Tibial nerve (tissue), 4 donors: ENCODE data around the gene CDH11. TPM values are rescaled to one million over a fixed set of nuclear protein-coding genes. Genes with fewer than 3 reads are reported as not detected.

Source experiments
- DNase-seq, 2 donors: peaks; one replicate each; pipeline ENCODE4 v3.0.0-alpha.2; 2019; ENCODE audit warnings: low spot score in 2 of 2
- H3K27ac ChIP-seq, 4 donors: fragments of 200-600 bp; sonication (generic) in 3 of 4; one replicate each; pipeline ENCODE4 v1.5.1; 2017 to 2019; ENCODE audit warnings: mild to moderate bottlenecking in 1 of 4
- H3K27me3 ChIP-seq, 2 donors: fragments of 200-600 bp; sonication (generic) in 1 of 2; one replicate each; pipeline versions ENCODE4 v1.5.1 to v1.6.0; 2017 to 2019
- H3K36me3 ChIP-seq, 3 donors: fragments of 200-600 bp; sonication (generic); one replicate each; pipeline ENCODE4 v1.5.1; 2018 to 2019
- H3K4me1 ChIP-seq, 4 donors: fragments of 200-600 bp; sonication (generic) in 3 of 4; one replicate each; pipeline ENCODE4 v1.5.1; 2017 to 2019
- H3K4me3 ChIP-seq, 4 donors: fragments of 200-600 bp; sonication (generic) in 3 of 4; one replicate each; pipeline ENCODE4 v1.5.1; 2017 to 2019; ENCODE audit warnings: mild to moderate bottlenecking in 1 of 4, moderate library complexity in 1 of 4
- H3K9me3 ChIP-seq, 4 donors: fragments of 200-600 bp; sonication (generic) in 3 of 4; one replicate each; pipeline ENCODE4 v1.5.1; 2017 to 2019
- CTCF ChIP-seq, 5 experiments: fragments of 200-600 bp in 3 of 5; fragments of 450-650 bp in 2 of 5; sonication (generic) in 3 of 5; IDR thresholded peaks; one replicate each; pipeline ENCODE4 v1.5.1; 2016 to 2019; ENCODE audit warnings: antibody characterized with exemption in 5 of 5, mild to moderate bottlenecking in 3 of 5, moderate library complexity in 2 of 5
- EP300 ChIP-seq, 2 donors: sonication (generic); formaldehyde crosslinking; IDR thresholded peaks; one replicate each; pipeline ENCODE4 v1.6.1; 2017; ENCODE audit warnings: antibody characterized with exemption in 2 of 2, mild to moderate bottlenecking in 1 of 2
- POLR2A ChIP-seq, 2 donors: fragments of 450-650 bp; IDR thresholded peaks; one replicate each; pipeline ENCODE4 v1.6.1; 2017; ENCODE audit warnings: antibody characterized with exemption in 2 of 2, mild to moderate bottlenecking in 2 of 2, moderate library complexity in 2 of 2
- WGBS, 2 donors: methylation state at CpG; one replicate each; pipeline ENCODE4 v1.1.5; 2018; 5-methylcytosine and 5-hydroxymethylcytosine counted together
- total RNA-seq, 4 donors: library from RNA; depleted of rRNA; stranded (reverse); fragments of >200 nt; gene quantifications; one replicate each; pipeline ENCODE4 v1.1.0, GENCODE V29; 2016

The CDH11 gene
- total RNA-seq, 4 donors from 2014 or later = 72.6 to 265 (median 98.1) TPM

GRCh38 chr16:65059406-65059980 is 62.4 kb downstream of the CDH11 start:
- H3K27ac ChIP-seq = peak overlapping the region in 2 of 4 donors; percentile 40 to 58
- TF ChIP-seq POLR2A (IDR thresholded peaks at IDR 0.05) (no peak), EP300 (IDR thresholded peaks at IDR 0.05) (peak in 1 of 2 donors; percentile 49)

GRCh38 chr16:65057184-65057583 is 64.7 kb downstream of the CDH11 start:
- no peak for TF ChIP-seq CTCF (IDR thresholded peaks at IDR 0.05)
- TF ChIP-seq POLR2A (IDR thresholded peaks at IDR 0.05) = no peak
- TF ChIP-seq EP300 (IDR thresholded peaks at IDR 0.05) = no peak
- WGBS, 2 donors = 89 to 93% methylated on average over 3 of the region's 3 CpGs
- Histone ChIP-seq H3K4me1 (peaks cover 0 to 30% (median 7%) of the 10 kb centered on the region in 4 donors), H3K27me3 (no peaks in the 10 kb centered on the region), H3K9me3 (no peaks in the 10 kb centered on the region), H3K36me3 (peaks cover 0 to 17% (median 0%) of the 10 kb centered on the region in 3 donors), H3K4me3 (no peak overlapping the region), H3K27ac (no peak overlapping the region)
- DNase-seq = no peak

More at GRCh38 chr16:65059406-65059980, 62.4 kb downstream of the CDH11 start:
- no peak for DNase-seq
- no peaks in the 10 kb centered on the region for H3K9me3 ChIP-seq
- peaks cover 0 to 7% (median 0%) of the 10 kb centered on the region in 3 donors for H3K36me3 ChIP-seq
- no peak overlapping the region for H3K4me3 ChIP-seq
- peaks cover 0 to 46% (median 7%) of the 10 kb centered on the region in 4 donors for H3K4me1 ChIP-seq
- 49 to 50% methylated on average over 15 of the region's 15 CpGs for WGBS, 2 donors
- H3K27me3 ChIP-seq = no peaks in the 10 kb centered on the region

- no peak overlapping the region for H3K27ac ChIP-seq
- peaks cover 0 to 39% (median 0%) of the 10 kb centered on the region in 3 donors for H3K36me3 ChIP-seq
- WGBS, 2 donors = 76 to 84% methylated on average over 1 of the region's 1 CpG
- H3K4me1 ChIP-seq = peaks cover 0 to 12% (median 0%) of the 10 kb centered on the region in 4 donors
- no peaks in the 10 kb centered on the region for H3K9me3 ChIP-seq
- no peaks in the 10 kb centered on the region for H3K27me3 ChIP-seq
- no peak overlapping the region for H3K4me3 ChIP-seq
- DNase-seq = no peak
- TF ChIP-seq POLR2A (IDR thresholded peaks at IDR 0.05) (no peak), CTCF (IDR thresholded peaks at IDR 0.05) (no peak), EP300 (IDR thresholded peaks at IDR 0.05) (no peak)
Observed at GRCh38 chr16:65054457-65054856, 67.4 kb downstream of the CDH11 start.

GRCh38 chr16:65049679-65050078 is 72.2 kb downstream of the CDH11 start:
- TF ChIP-seq EP300 (IDR thresholded peaks at IDR 0.05) (no peak), POLR2A (IDR thresholded peaks at IDR 0.05) (no peak), CTCF (IDR thresholded peaks at IDR 0.05) (no peak)
- no peak overlapping the region for H3K27ac ChIP-seq
- H3K27me3 ChIP-seq = no peaks in the 10 kb centered on the region
- H3K36me3 ChIP-seq = peaks cover 0 to 48% (median 0%) of the 10 kb centered on the region in 3 donors
- DNase-seq = no peak
- H3K4me3 ChIP-seq = no peak overlapping the region
- H3K9me3 ChIP-seq = no peaks in the 10 kb centered on the region
- 76 to 89% methylated on average over 3 of the region's 3 CpGs for WGBS, 2 donors
- H3K4me1 ChIP-seq = peaks cover 0 to 3% (median 0%) of the 10 kb centered on the region in 4 donors

- peaks cover 0 to 38% (median 0%) of the 10 kb centered on the region in 3 donors for H3K36me3 ChIP-seq
- 94 to 95% methylated on average over 7 of the region's 7 CpGs for WGBS, 2 donors
- H3K27ac ChIP-seq = no peak overlapping the region
- no peak for TF ChIP-seq EP300 (IDR thresholded peaks at IDR 0.05)
- TF ChIP-seq CTCF (IDR thresholded peaks at IDR 0.05) = no peak
- no peak for TF ChIP-seq POLR2A (IDR thresholded peaks at IDR 0.05)
- peaks cover 0 to 4% (median 0%) of the 10 kb centered on the region in 4 donors for H3K4me1 ChIP-seq
- no peak overlapping the region for H3K4me3 ChIP-seq
- H3K9me3 ChIP-seq = no peaks in the 10 kb centered on the region
- no peak for DNase-seq
- no peaks in the 10 kb centered on the region for H3K27me3 ChIP-seq
Observed at GRCh38 chr16:65045961-65046360, 75.9 kb downstream of the CDH11 start.
